BLaER1 (cell line): Measurements from ENCODE around the gene CASP9.
A peak's percentile ranks its signal among the peaks of the same experiment; 100 is the strongest.

Experiments used
- H3K27ac ChIP-seq: shearing (Covaris generic); formaldehyde crosslinking; 2 replicates; pipeline ENCODE4 v1.8.1; 2022
- H3K27me3 ChIP-seq: shearing (Covaris generic); formaldehyde crosslinking; 2 replicates; pipeline ENCODE4 v1.8.1; 2022
- H3K36me3 ChIP-seq: shearing (Covaris generic); formaldehyde crosslinking; 2 replicates; pipeline ENCODE4 v1.8.1; 2022
- H3K4me1 ChIP-seq: shearing (Covaris generic); formaldehyde crosslinking; 2 replicates; pipeline ENCODE4 v1.8.1; 2022
- H3K4me2 ChIP-seq: shearing (Covaris generic); formaldehyde crosslinking; 2 replicates; pipeline ENCODE4 v1.8.1; 2022
- H3K4me3 ChIP-seq: shearing (Covaris generic); formaldehyde crosslinking; 2 replicates; pipeline ENCODE4 v1.8.1; 2022
- H3K9ac ChIP-seq: shearing (Covaris generic); formaldehyde crosslinking; 2 replicates; pipeline ENCODE4 v1.8.1; 2022
- H3K9me3 ChIP-seq: shearing (Covaris generic); formaldehyde crosslinking; 2 replicates; pipeline ENCODE4 v1.8.1; 2022
- H4K20me1 ChIP-seq: shearing (Covaris generic); formaldehyde crosslinking; 2 replicates; pipeline ENCODE4 v1.8.1; 2022
- Cebpa-rat ChIP-seq: shearing (Covaris generic); IDR thresholded peaks from 2 replicates; pipeline ENCODE4 v1.8.1; 2022

The CASP9 gene

GRCh38 chr1:15524021-15524282, at the start of gene CASP9:
TSS of gene CASP9 (minus strand) at chr1:15524215. CDS start at chr1:15524200, 15 bp downstream.
- Histone ChIP-seq H4K20me1 (peaks cover 13% of the 10 kb centered on the region), H3K9ac (peak within 1 kb of the TSS; percentile 80), H3K9me3 (no peaks in the 10 kb centered on the region), H3K36me3 (peaks cover 1% of the 10 kb centered on the region; the same call in 1 of the 2 replicates), H3K4me3 (peak within 1 kb of the TSS; percentile 85), H3K27ac (peak within 1 kb of the TSS; percentile 85), H3K4me2 (peak within 1 kb of the TSS; percentile 93), H3K4me1 (peaks cover 45% of the 10 kb centered on the region), H3K27me3 (no peaks in the 10 kb centered on the region)
- TF ChIP-seq Cebpa-rat, result no peak

GRCh38 chr1:15573477-15573876, 49.5 kb upstream of the CASP9 start:
- no peak overlapping the region for H3K4me2 ChIP-seq
- no peaks in the 10 kb centered on the region for H4K20me1 ChIP-seq

GRCh38 chr1:15571266-15571665, 47.3 kb upstream of the CASP9 start:
- H4K20me1 ChIP-seq, result no peaks in the 10 kb centered on the region
- H3K4me3 ChIP-seq, result no peak overlapping the region
- no peak for TF ChIP-seq Cebpa-rat
- H3K27me3 ChIP-seq, result no peaks in the 10 kb centered on the region
- H3K4me2 ChIP-seq, result peak overlapping the region; percentile 68
- peaks cover 35% of the 10 kb centered on the region for H3K4me1 ChIP-seq
- H3K27ac ChIP-seq, result peak overlapping the region; percentile 66
- H3K9me3 ChIP-seq, result no peaks in the 10 kb centered on the region
- peaks cover 44% of the 10 kb centered on the region for H3K36me3 ChIP-seq
- no peak overlapping the region for H3K9ac ChIP-seq

More at GRCh38 chr1:15573477-15573876, 49.5 kb upstream of the CASP9 start:
- Histone ChIP-seq H3K9ac (no peak overlapping the region), H3K27me3 (no peaks in the 10 kb centered on the region), H3K9me3 (no peaks in the 10 kb centered on the region), H3K4me1 (peaks cover 42% of the 10 kb centered on the region), H3K4me3 (no peak overlapping the region), H3K36me3 (peaks cover 22% of the 10 kb centered on the region), H3K27ac (no peak overlapping the region)
- TF ChIP-seq Cebpa-rat, result no peak

GRCh38 chr1:15570861-15571260, 46.8 kb upstream of the CASP9 start:
- no peak overlapping the region for H3K9ac ChIP-seq
- H3K4me2 ChIP-seq, result peak overlapping the region; percentile 68
- H3K36me3 ChIP-seq, result peaks cover 48% of the 10 kb centered on the region

GRCh38 chr1:15568387-15569073, 44.5 kb upstream of the CASP9 start:
- no peak overlapping the region for H3K27ac ChIP-seq
- peaks cover 70% of the 10 kb centered on the region for H3K36me3 ChIP-seq
- no peaks in the 10 kb centered on the region for H3K9me3 ChIP-seq
- peaks cover 33% of the 10 kb centered on the region for H3K4me1 ChIP-seq
- H3K4me2 ChIP-seq, result no peak overlapping the region
- H3K4me3 ChIP-seq, result no peak overlapping the region
- no peak overlapping the region for H3K9ac ChIP-seq
- H4K20me1 ChIP-seq, result no peaks in the 10 kb centered on the region
- H3K27me3 ChIP-seq, result no peaks in the 10 kb centered on the region
- no peak for TF ChIP-seq Cebpa-rat

More at GRCh38 chr1:15570861-15571260, 46.8 kb upstream of the CASP9 start:
- peaks cover 35% of the 10 kb centered on the region for H3K4me1 ChIP-seq
- H4K20me1 ChIP-seq, result no peaks in the 10 kb centered on the region
- H3K27ac ChIP-seq, result peak overlapping the region; percentile 66
- H3K9me3 ChIP-seq, result no peaks in the 10 kb centered on the region
- H3K27me3 ChIP-seq, result no peaks in the 10 kb centered on the region
- no peak overlapping the region for H3K4me3 ChIP-seq
- no peak for TF ChIP-seq Cebpa-rat

- H3K4me1 ChIP-seq, result no peaks in the 10 kb centered on the region
- no peak overlapping the region for H3K4me3 ChIP-seq
- H3K4me2 ChIP-seq, result no peak overlapping the region
- no peak overlapping the region for H3K27ac ChIP-seq
- H3K9ac ChIP-seq, result no peak overlapping the region
- H4K20me1 ChIP-seq, result no peaks in the 10 kb centered on the region
- no peaks in the 10 kb centered on the region for H3K9me3 ChIP-seq
- no peaks in the 10 kb centered on the region for H3K27me3 ChIP-seq
- H3K36me3 ChIP-seq, result peaks cover 61% of the 10 kb centered on the region
- TF ChIP-seq Cebpa-rat, result no peak
These were observed 35.3 kb upstream of the CASP9 start for GRCh38 chr1:15559189-15559810.

- Histone ChIP-seq H3K27me3 (no peaks in the 10 kb centered on the region), H4K20me1 (no peaks in the 10 kb centered on the region), H3K9me3 (no peaks in the 10 kb centered on the region), H3K4me2 (no peak overlapping the region), H3K9ac (no peak overlapping the region), H3K36me3 (peaks cover 54% of the 10 kb centered on the region), H3K4me1 (no peaks in the 10 kb centered on the region), H3K27ac (no peak overlapping the region), H3K4me3 (no peak overlapping the region)
- no peak for TF ChIP-seq Cebpa-rat
These were observed 34.5 kb upstream of the CASP9 start for GRCh38 chr1:15558516-15558915.

GRCh38 chr1:15557594-15557993, 33.6 kb upstream of the CASP9 start:
- Histone ChIP-seq H3K27ac (no peak overlapping the region), H3K4me1 (no peaks in the 10 kb centered on the region), H3K9me3 (no peaks in the 10 kb centered on the region), H4K20me1 (no peaks in the 10 kb centered on the region), H3K9ac (no peak overlapping the region), H3K27me3 (no peaks in the 10 kb centered on the region), H3K36me3 (peaks cover 46% of the 10 kb centered on the region), H3K4me3 (no peak overlapping the region), H3K4me2 (no peak overlapping the region)
- no peak for TF ChIP-seq Cebpa-rat

GRCh38 chr1:15557008-15557407, 33.0 kb upstream of the CASP9 start:
- H3K9me3 ChIP-seq, result no peaks in the 10 kb centered on the region
- H3K36me3 ChIP-seq, result peaks cover 43% of the 10 kb centered on the region
- H3K27me3 ChIP-seq, result no peaks in the 10 kb centered on the region
- no peak for TF ChIP-seq Cebpa-rat
- H3K27ac ChIP-seq, result no peak overlapping the region
- no peaks in the 10 kb centered on the region for H4K20me1 ChIP-seq
- H3K4me3 ChIP-seq, result no peak overlapping the region
- no peak overlapping the region for H3K4me2 ChIP-seq
- no peak overlapping the region for H3K9ac ChIP-seq
- no peaks in the 10 kb centered on the region for H3K4me1 ChIP-seq

GRCh38 chr1:15550573-15550972, 26.6 kb upstream of the CASP9 start:
- Histone ChIP-seq H3K9ac (no peak overlapping the region), H3K4me1 (no peaks in the 10 kb centered on the region), H3K9me3 (no peaks in the 10 kb centered on the region), H3K36me3 (peaks cover 57% of the 10 kb centered on the region), H3K4me3 (no peak overlapping the region), H3K4me2 (no peak overlapping the region), H4K20me1 (no peaks in the 10 kb centered on the region), H3K27ac (no peak overlapping the region), H3K27me3 (no peaks in the 10 kb centered on the region)
- no peak for TF ChIP-seq Cebpa-rat
